Mesenchymal stem cell (in vitro differentiated cells and primary cell): ENCODE results near the gene TARP.
"Not testable (repeated sequence)": the region's sequence is repeated elsewhere in the genome, so short reads cannot be mapped to it uniquely, and the experiment has no call there.

Source experiments
- DNase-seq: peaks from one replicate; pipeline ENCODE4 v3.0.0-alpha.2; 2013
- H2AFZ ChIP-seq: one replicate; pipeline ENCODE4 v1.6.1; 2013; ENCODE audit warnings: low read depth, mild to moderate bottlenecking, control low read depth, inconsistent platforms, low read length, moderate library complexity
- H2AK5ac ChIP-seq: 2 replicates; pipeline ENCODE4 v1.6.1; 2013; ENCODE audit warnings: low read length, moderate library complexity, mild to moderate bottlenecking, inconsistent platforms; ENCODE audit not compliant: severe bottlenecking
- H2BK120ac ChIP-seq: one replicate; pipeline ENCODE4 v1.6.1; 2013; ENCODE audit warnings: low read depth, mild to moderate bottlenecking, inconsistent platforms, low read length, moderate library complexity
- H2BK12ac ChIP-seq, 2 experiments: one replicate each; pipeline ENCODE4 v1.6.1; 2013; ENCODE audit warnings: inconsistent platforms in 2 of 2, low read length in 2 of 2, mild to moderate bottlenecking in 2 of 2, moderate library complexity in 2 of 2, control low read depth in 1 of 2
- H2BK15ac ChIP-seq: one replicate; pipeline ENCODE4 v1.6.1; 2013; ENCODE audit warnings: mild to moderate bottlenecking, low read depth, inconsistent platforms; ENCODE audit not compliant: poor library complexity, severe bottlenecking
- H2BK5ac ChIP-seq: 2 replicates; pipeline ENCODE4 v1.6.1; 2013; ENCODE audit warnings: low read depth, mild to moderate bottlenecking, low read length, control low read depth, inconsistent platforms; ENCODE audit not compliant: poor library complexity, severe bottlenecking
- H3K14ac ChIP-seq, 2 experiments: one replicate each; pipeline ENCODE4 v1.6.1; 2013; ENCODE audit warnings: inconsistent platforms in 2 of 2, low read length in 2 of 2, control low read depth in 1 of 2, mild to moderate bottlenecking in 1 of 2, moderate library complexity in 1 of 2
- H3K18ac ChIP-seq, 2 experiments: one replicate each; pipeline ENCODE4 v1.6.1; 2013; ENCODE audit warnings: inconsistent platforms in 2 of 2, low read length in 2 of 2, control low read depth in 1 of 2, low read depth in 1 of 2, mild to moderate bottlenecking in 1 of 2
- H3K23ac ChIP-seq, 2 experiments: one replicate each; pipeline ENCODE4 v1.6.1; 2013; ENCODE audit warnings: inconsistent platforms in 2 of 2, low read length in 2 of 2, mild to moderate bottlenecking in 2 of 2, moderate library complexity in 2 of 2, control low read depth in 1 of 2
- H3K27ac ChIP-seq: 2 replicates; pipeline ENCODE4 v1.5.1; 2013; ENCODE audit warnings: mild to moderate bottlenecking, moderate library complexity, low read length, control low read depth, inconsistent platforms; ENCODE audit not compliant: poor library complexity, severe bottlenecking
- H3K27me3 ChIP-seq, 2 experiments: 2 replicates each; pipeline versions ENCODE4 v1.6.1 to v1.7.0; 2013; ENCODE audit warnings: low read length in 2 of 2, mild to moderate bottlenecking in 2 of 2, moderate library complexity in 2 of 2, control low read depth in 1 of 2, inconsistent platforms in 1 of 2; ENCODE audit not compliant: control insufficient read depth in 1 of 2, insufficient read depth in 1 of 2
- H3K36me3 ChIP-seq, 2 experiments: 2 replicates each; pipeline versions ENCODE4 v1.6.1 to v1.7.0; 2013; ENCODE audit warnings: low read length in 2 of 2, control low read depth in 1 of 2, inconsistent platforms in 1 of 2, low read depth in 1 of 2, mild to moderate bottlenecking in 1 of 2; ENCODE audit not compliant: insufficient read depth in 2 of 2, control insufficient read depth in 1 of 2
- H3K4ac ChIP-seq, 2 experiments: one replicate each; pipeline ENCODE4 v1.6.1; 2013; ENCODE audit warnings: inconsistent platforms in 2 of 2, low read length in 2 of 2, mild to moderate bottlenecking in 2 of 2, moderate library complexity in 2 of 2, control low read depth in 1 of 2, low read depth in 1 of 2
- H3K4me1 ChIP-seq: 2 replicates; pipeline ENCODE4 v1.6.1; 2013; ENCODE audit warnings: low read depth, low read length, control low read depth; ENCODE audit not compliant: control insufficient read depth, insufficient read depth
- H3K4me2 ChIP-seq: 2 replicates; pipeline ENCODE4 v1.6.1; 2013; ENCODE audit warnings: low read length, mild to moderate bottlenecking, inconsistent platforms; ENCODE audit not compliant: poor library complexity, severe bottlenecking
- H3K4me3 ChIP-seq, 2 experiments: 2 replicates each; pipeline versions ENCODE4 v1.5.1 to v1.7.0; 2013; ENCODE audit warnings: low read length in 2 of 2, mild to moderate bottlenecking in 2 of 2, control low read depth in 1 of 2, low read depth in 1 of 2; ENCODE audit not compliant: insufficient read depth in 1 of 2
- H3K79me1 ChIP-seq: replicated peaks from 2 replicates; pipeline ENCODE4 v1.6.1; 2013; ENCODE audit warnings: mild to moderate bottlenecking, control low read depth, low read length, inconsistent platforms; ENCODE audit not compliant: poor library complexity, severe bottlenecking
- H3K9ac ChIP-seq: 2 replicates; pipeline ENCODE4 v1.7.0; 2013; ENCODE audit warnings: mild to moderate bottlenecking, low read length, moderate library complexity
- H3K9me3 ChIP-seq: 2 replicates; pipeline ENCODE4 v1.7.0; 2013; ENCODE audit warnings: mild to moderate bottlenecking, low read length; ENCODE audit not compliant: control insufficient read depth
- H4K8ac ChIP-seq: one replicate; pipeline ENCODE4 v1.6.1; 2013; ENCODE audit warnings: inconsistent platforms, mild to moderate bottlenecking, low read length, moderate library complexity
- H4K91ac ChIP-seq: one replicate; pipeline ENCODE4 v1.6.1; 2013; ENCODE audit warnings: mild to moderate bottlenecking, low read length, inconsistent platforms
- WGBS: methylation state at CpG from one replicate; pipeline ENCODE4 v1.1.7; 2013; ENCODE audit warnings: mixed read lengths; 5-methylcytosine and 5-hydroxymethylcytosine counted together

TARP gene

DNA sequence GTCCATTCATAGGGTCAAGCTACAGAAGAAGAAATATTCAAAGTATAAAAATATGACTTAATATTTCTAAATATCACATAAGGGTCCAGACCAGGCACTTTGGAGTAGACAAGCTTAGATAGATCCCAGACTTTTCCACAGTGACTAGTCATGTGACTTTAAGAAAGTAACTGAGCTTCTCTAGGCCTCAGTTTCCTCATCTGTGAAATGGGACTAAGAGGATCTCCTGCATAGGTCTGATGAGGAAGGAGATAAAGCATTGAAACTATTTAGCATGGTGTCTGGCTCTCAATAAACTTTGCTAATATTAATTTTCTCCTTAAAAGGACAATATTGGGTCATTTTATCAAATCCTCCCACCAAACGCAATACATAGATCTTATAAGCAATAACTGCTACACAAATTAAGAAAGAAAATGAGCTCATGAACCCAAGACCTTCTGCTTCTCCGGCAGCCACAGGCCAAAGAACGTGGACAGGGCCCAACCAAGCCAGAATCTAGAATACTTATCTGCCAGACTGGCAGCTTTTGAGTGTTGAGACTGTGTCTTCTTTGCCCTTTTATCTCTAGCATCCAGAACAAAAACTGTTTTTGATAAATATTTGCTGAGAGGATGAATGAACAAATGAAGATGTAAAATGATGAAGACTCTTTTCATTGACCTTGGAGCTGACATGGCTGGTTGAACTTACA lies 1.6 kb upstream of the TARP start:
- Histone ChIP-seq H3K9me3 (no peaks in the 10 kb centered on the region), H2BK12ac (no peak overlapping the region), H2BK5ac (no peak overlapping the region), H2AK5ac (no peak overlapping the region), H2BK15ac (no peak overlapping the region), H3K14ac (no peak overlapping the region), H3K79me1 (no peaks in the 10 kb centered on the region), H3K4me3 (no peak overlapping the region), H3K18ac (no peak overlapping the region), H4K91ac (no peak overlapping the region), H3K27me3 (no peaks in the 10 kb centered on the region), H3K36me3 (no peaks in the 10 kb centered on the region), H3K27ac (no peak overlapping the region), H3K9ac (no peak overlapping the region), H3K4me1 (no peaks in the 10 kb centered on the region), H4K8ac (no peak overlapping the region), H3K23ac (no peak overlapping the region), H3K4ac (no peak overlapping the region), H2AFZ (no peak overlapping the region), H3K4me2 (no peak overlapping the region), H2BK120ac (no peak overlapping the region)
- 78% methylated on average over 3 of the region's 3 CpGs for WGBS
- no peak for DNase-seq

DNA sequence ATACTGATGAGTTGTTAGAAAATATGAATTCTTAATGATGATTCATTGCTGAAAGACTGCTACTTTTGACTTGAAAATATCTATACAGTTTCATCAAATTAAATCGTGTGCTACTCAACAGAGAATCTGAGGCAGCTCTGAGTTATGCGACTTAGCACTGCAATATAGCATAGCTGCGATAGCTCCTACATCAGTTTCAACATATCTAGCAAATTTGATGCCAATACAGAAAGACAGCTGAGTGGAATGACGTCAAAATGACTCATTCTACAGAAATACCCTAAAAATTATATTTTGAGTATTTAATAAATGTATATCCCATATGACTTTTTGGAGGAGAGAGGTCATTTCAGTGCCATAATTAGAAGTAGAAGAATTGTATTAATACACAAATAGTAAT lies 1.1 kb upstream of the TARP start:
- Histone ChIP-seq H4K8ac (no peak overlapping the region), H3K9ac (no peak overlapping the region), H3K4me3 (no peak overlapping the region), H3K14ac (no peak overlapping the region), H3K36me3 (no peaks in the 10 kb centered on the region), H3K79me1 (no peaks in the 10 kb centered on the region), H2BK12ac (no peak overlapping the region), H2AK5ac (no peak overlapping the region), H3K4me2 (no peak overlapping the region), H2BK15ac (no peak overlapping the region), H3K27me3 (no peaks in the 10 kb centered on the region), H3K27ac (no peak overlapping the region), H3K4ac (no peak overlapping the region), H2BK5ac (no peak overlapping the region), H3K9me3 (no peaks in the 10 kb centered on the region), H2AFZ (no peak overlapping the region), H2BK120ac (no peak overlapping the region), H4K91ac (no peak overlapping the region), H3K4me1 (no peaks in the 10 kb centered on the region), H3K23ac (no peak overlapping the region), H3K18ac (no peak overlapping the region)
- 98% methylated on average over 3 of the region's 4 CpGs for WGBS
- DNase-seq = no peak

GRCh38 chr7:38270405-38270804 lies 3.0 kb downstream of the TARP start:
- not testable (repeated sequence) for H2BK5ac ChIP-seq, H3K18ac ChIP-seq, H3K23ac ChIP-seq, H3K4me3 ChIP-seq, H2AFZ ChIP-seq, H2AK5ac ChIP-seq, H3K14ac ChIP-seq, H3K4me2 ChIP-seq, DNase-seq, H3K4me1 ChIP-seq, H2BK12ac ChIP-seq, H4K8ac ChIP-seq, H2BK120ac ChIP-seq, H3K4ac ChIP-seq, H3K27me3 ChIP-seq, H3K9ac ChIP-seq, H3K9me3 ChIP-seq, H3K36me3 ChIP-seq, H3K79me1 ChIP-seq, H3K27ac ChIP-seq, H2BK15ac ChIP-seq, H4K91ac ChIP-seq
- no CpG with 5 or more reads among the region's 2 CpGs for WGBS

- H2BK12ac ChIP-seq, H3K27me3 ChIP-seq, H3K14ac ChIP-seq, DNase-seq, H2AK5ac ChIP-seq, H2BK5ac ChIP-seq, H3K79me1 ChIP-seq, H3K4me1 ChIP-seq, H4K8ac ChIP-seq, H2AFZ ChIP-seq, H3K9me3 ChIP-seq, H2BK120ac ChIP-seq, H3K4ac ChIP-seq, H3K9ac ChIP-seq, H3K36me3 ChIP-seq, H4K91ac ChIP-seq, H3K27ac ChIP-seq, H3K4me3 ChIP-seq, H3K4me2 ChIP-seq, H3K18ac ChIP-seq, H3K23ac ChIP-seq, H2BK15ac ChIP-seq: not testable (repeated sequence)
- WGBS = 70% methylated on average over 3 of the region's 4 CpGs
Measured at GRCh38 chr7:38269704-38270346, 3.6 kb downstream of the TARP start.
